Muscle layer of colon (tissue), 2 donors: ENCODE measurements around the gene GNB1L.

Experiments used
- H3K27ac ChIP-seq: one replicate; pipeline ENCODE4 v1.7.0; 2013; ENCODE audit warnings: low read depth, mild to moderate bottlenecking, low read length, moderate library complexity
- H3K27me3 ChIP-seq, 2 donors: one replicate each; pipeline ENCODE4 v1.7.0; 2013; ENCODE audit warnings: low read length in 2 of 2, mild to moderate bottlenecking in 2 of 2; ENCODE audit not compliant: insufficient read depth in 2 of 2, control insufficient read depth in 1 of 2
- H3K36me3 ChIP-seq: one replicate; pipeline ENCODE4 v1.7.0; 2013; ENCODE audit warnings: mild to moderate bottlenecking, low read length; ENCODE audit not compliant: insufficient read depth
- H3K4me1 ChIP-seq: one replicate; pipeline ENCODE4 v1.7.0; 2013; ENCODE audit warnings: mild to moderate bottlenecking, low read length; ENCODE audit not compliant: insufficient read depth
- H3K4me3 ChIP-seq, 2 donors: one replicate each; pipeline ENCODE4 v1.7.0; 2013; ENCODE audit warnings: low read length in 2 of 2, low read depth in 1 of 2, mild to moderate bottlenecking in 1 of 2, moderate library complexity in 1 of 2
- H3K9ac ChIP-seq: one replicate; pipeline ENCODE4 v1.7.0; 2013; ENCODE audit warnings: low read length
- H3K9me3 ChIP-seq: one replicate; pipeline ENCODE4 v1.7.0; 2013; ENCODE audit warnings: mild to moderate bottlenecking, low read length
- donor health status: abdominal sarcoma.
- donor health status: Adenocarcinoma of cecum.

Gene GNB1L

DNA sequence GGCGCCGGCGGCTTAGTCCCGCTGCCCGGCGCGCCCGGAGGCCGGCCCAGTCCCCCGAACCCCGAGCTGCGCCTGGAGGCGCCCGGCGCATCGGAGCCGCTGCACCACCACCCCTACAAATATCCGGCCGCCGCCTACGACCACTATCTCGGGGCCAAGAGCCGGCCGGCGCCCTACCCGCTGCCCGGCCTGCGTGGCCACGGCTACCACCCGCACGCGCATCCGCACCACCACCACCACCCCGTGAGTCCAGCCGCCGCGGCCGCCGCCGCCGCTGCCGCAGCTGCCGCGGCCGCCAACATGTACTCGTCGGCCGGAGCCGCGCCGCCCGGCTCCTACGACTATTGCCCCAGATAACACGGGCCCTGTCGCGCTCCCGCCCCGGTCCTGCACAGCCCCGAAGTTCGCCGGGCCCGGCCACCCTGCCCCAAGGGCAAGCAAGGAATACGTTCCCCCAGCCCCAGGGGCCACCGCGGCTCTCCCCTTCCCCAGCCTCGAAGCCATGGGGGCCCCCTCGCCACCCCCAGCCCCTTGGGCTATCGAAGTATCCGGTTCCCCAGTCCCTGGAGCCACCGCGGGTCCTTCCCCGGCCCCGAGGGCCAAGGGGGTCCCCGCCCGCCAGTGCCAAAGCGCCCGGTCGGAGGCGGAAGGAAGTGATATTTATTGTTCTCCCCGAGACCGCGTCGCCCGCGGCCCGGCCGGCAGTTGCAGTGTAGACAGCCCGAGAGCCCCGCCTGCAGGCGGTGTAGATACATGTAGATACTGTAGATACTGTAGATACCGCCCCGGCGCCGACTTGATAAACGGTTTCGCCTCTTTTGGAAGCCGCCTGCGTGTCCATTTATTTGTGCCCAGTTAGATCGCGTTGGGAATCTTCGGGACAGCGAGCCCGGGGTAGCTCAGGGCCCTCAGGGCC is 87.9 kb downstream of the GNB1L start:
- H3K27ac ChIP-seq = no peak overlapping the region
- no peaks in the 10 kb centered on the region for H3K36me3 ChIP-seq
- H3K4me3 ChIP-seq = no peak overlapping the region
- no peaks in the 10 kb centered on the region for H3K4me1 ChIP-seq
- H3K9me3 ChIP-seq = no peaks in the 10 kb centered on the region
- no peak overlapping the region for H3K9ac ChIP-seq
- peaks cover 30 to 92% of the 10 kb centered on the region in 2 donors for H3K27me3 ChIP-seq

DNA sequence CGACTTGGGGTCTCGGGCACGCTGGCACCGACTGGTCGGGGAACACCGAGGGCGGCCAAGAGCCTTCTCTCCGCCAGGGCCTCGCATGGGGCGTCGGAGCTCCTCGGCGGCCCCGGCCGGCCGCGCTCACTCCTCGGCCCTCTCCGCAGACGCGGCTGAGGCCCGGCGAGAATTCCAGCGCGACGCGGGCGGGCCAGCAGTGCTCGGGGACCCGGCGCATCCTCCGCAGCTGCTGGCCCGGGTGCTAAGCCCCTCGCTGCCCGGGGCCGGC is 88.5 kb downstream of the GNB1L start:
- H3K4me1 ChIP-seq = no peaks in the 10 kb centered on the region
- H3K27ac ChIP-seq = no peak overlapping the region

DNA sequence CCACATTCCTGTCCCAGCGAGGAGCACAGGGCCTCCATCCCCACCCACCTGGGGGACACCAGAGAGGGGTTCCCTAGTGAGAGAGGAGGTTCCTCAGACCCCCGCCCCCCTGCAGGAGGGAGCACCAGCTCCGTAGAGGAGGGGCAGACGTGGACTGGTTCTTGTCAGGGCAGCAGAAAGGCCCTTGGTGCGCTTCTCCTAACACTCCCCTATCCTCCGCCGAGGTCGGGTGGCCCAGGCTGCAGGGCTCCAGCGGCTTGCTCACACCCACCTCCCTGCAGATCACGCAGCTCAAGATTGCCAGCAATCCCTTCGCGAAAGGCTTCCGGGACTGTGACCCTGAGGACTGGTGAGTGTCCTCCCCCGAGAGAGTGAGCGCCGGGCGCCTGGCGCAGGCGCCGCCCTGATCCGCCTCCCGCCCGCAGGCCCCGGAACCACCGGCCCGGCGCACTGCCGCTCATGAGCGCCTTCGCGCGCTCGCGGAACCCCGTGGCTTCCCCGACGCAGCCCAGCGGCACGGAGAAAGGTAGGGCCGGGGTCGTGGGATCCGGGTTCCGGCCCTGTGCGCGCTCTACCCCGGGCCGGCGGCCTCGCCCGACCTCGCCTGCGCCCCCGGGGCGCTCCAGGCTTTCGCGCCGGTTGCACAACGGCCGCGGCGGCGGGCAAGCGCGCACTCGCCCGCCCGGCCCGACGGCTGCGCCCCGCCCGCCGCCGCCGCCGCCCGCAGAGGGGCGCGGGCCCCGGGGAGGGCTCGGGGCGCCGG is 89.0 kb downstream of the GNB1L start:
- peaks cover 30 to 88% of the 10 kb centered on the region in 2 donors for H3K27me3 ChIP-seq
- H3K4me1 ChIP-seq = no peaks in the 10 kb centered on the region
- no peak overlapping the region for H3K9ac ChIP-seq
- no peaks in the 10 kb centered on the region for H3K36me3 ChIP-seq
- no peaks in the 10 kb centered on the region for H3K9me3 ChIP-seq
- H3K27ac ChIP-seq = no peak overlapping the region
- H3K4me3 ChIP-seq = no peak overlapping the region

More for the DNA sequence above, 88.5 kb downstream of the GNB1L start:
- no peaks in the 10 kb centered on the region for H3K36me3 ChIP-seq
- peaks cover 30 to 91% of the 10 kb centered on the region in 2 donors for H3K27me3 ChIP-seq
- H3K9me3 ChIP-seq = no peaks in the 10 kb centered on the region
- no peak overlapping the region for H3K4me3 ChIP-seq
- H3K9ac ChIP-seq = no peak overlapping the region

DNA sequence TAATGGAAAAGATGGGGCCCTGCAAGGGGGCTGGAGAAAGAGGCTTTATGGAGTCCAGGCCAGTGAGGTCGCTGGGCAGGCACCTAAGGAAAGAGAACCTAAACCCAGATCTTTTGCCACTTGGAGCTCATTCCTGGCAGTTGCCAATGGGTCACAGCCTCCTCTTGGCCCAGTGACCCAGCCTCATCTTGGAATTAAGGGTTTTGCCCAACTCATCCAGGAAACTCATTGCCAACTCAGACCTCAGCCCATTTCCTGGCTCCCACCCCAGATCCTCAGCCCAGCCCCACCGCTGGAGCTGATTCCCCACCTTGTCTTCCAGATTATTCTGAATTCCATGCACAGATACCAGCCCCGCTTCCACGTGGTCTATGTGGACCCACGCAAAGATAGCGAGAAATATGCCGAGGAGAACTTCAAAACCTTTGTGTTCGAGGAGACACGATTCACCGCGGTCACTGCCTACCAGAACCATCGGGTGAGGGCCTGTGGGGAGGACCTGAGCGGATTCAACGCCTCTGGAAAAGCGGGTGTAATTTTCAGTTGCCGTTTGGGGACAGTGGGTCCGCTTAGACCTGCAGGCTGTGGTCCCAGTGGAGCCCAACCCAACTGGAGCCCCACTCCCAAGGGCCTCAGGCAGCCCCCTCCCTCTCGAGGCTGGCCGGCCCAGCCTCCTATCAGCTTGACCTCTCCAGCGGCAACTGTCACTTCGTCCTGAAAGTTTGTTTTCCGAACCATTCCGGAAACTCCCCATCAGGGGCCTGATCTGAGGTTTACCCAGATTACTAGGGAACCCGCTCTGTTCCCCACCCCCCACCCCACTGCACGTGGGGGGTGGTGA is 89.8 kb downstream of the GNB1L start:
- no peak overlapping the region for H3K4me3 ChIP-seq

DNA sequence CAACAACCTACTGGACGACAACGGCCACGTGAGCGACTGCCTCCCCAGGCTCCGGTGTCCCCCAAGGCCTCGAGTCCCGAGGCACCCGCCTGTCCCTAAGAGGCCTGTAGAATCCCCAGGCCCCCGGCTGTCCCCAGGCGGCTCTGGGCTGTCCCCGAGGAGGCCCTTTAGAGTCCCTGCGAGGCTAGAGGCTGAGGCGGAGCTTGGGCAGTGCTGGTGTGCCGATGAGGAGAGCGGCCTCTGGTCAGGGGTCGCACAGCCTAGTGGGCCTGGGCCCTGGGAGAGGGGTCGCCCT is 90.4 kb downstream of the GNB1L start:
- H3K9ac ChIP-seq = no peak overlapping the region
- H3K27ac ChIP-seq = no peak overlapping the region
- peaks cover 34 to 84% of the 10 kb centered on the region in 2 donors for H3K27me3 ChIP-seq
- H3K4me3 ChIP-seq = no peak overlapping the region
- no peaks in the 10 kb centered on the region for H3K4me1 ChIP-seq
- no peaks in the 10 kb centered on the region for H3K9me3 ChIP-seq
- H3K36me3 ChIP-seq = no peaks in the 10 kb centered on the region

More for the DNA sequence above, 89.8 kb downstream of the GNB1L start:
- Histone ChIP-seq H3K27me3 (peaks cover 30 to 84% of the 10 kb centered on the region in 2 donors), H3K9ac (no peak overlapping the region), H3K4me1 (no peaks in the 10 kb centered on the region), H3K27ac (no peak overlapping the region), H3K9me3 (no peaks in the 10 kb centered on the region), H3K36me3 (no peaks in the 10 kb centered on the region)

DNA sequence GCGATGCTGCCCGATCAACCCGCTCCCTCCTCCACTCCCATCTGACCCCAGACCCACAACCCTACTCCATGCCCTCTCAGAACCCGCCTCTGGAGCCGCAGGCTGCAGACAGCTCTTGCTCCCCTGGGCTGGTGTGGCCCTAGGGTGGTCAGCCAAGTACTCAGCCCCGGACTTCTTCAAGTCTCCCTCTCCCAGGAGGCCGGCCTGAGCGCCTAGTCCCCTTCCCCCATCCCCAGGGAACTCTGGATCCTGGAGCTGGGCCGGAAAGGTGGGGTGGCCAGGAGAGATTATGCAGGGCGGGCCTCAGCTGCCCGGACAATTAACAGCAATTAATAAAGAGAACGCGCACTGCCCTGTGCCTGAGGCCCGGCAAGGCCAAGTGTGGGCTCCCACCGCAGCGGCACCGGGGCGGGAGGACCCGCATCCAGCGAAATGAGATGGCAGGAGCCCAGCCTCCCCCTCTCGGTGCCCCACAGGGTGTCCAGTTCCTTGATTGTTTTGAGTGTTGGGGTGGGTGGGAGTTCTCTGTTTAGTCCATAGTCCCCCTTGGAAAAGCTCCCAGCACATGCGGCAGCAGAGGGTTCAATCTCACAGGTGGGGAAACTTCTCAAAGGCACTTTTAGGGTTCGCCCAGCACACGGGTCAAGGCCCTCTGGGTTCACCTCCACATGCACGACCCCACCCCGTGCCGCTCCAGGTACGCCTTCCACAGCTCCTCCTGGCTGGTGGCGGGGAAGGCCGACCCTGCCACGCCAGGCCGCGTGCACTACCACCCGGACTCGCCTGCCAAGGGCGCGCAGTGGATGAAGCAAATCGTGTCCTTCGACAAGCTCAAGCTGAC is 91.0 kb downstream of the GNB1L start:
- Histone ChIP-seq H3K4me1 (no peaks in the 10 kb centered on the region), H3K4me3 (no peak overlapping the region), H3K27me3 (peaks cover 34 to 84% of the 10 kb centered on the region in 2 donors), H3K9ac (no peak overlapping the region), H3K36me3 (no peaks in the 10 kb centered on the region), H3K27ac (no peak overlapping the region), H3K9me3 (no peaks in the 10 kb centered on the region)

DNA sequence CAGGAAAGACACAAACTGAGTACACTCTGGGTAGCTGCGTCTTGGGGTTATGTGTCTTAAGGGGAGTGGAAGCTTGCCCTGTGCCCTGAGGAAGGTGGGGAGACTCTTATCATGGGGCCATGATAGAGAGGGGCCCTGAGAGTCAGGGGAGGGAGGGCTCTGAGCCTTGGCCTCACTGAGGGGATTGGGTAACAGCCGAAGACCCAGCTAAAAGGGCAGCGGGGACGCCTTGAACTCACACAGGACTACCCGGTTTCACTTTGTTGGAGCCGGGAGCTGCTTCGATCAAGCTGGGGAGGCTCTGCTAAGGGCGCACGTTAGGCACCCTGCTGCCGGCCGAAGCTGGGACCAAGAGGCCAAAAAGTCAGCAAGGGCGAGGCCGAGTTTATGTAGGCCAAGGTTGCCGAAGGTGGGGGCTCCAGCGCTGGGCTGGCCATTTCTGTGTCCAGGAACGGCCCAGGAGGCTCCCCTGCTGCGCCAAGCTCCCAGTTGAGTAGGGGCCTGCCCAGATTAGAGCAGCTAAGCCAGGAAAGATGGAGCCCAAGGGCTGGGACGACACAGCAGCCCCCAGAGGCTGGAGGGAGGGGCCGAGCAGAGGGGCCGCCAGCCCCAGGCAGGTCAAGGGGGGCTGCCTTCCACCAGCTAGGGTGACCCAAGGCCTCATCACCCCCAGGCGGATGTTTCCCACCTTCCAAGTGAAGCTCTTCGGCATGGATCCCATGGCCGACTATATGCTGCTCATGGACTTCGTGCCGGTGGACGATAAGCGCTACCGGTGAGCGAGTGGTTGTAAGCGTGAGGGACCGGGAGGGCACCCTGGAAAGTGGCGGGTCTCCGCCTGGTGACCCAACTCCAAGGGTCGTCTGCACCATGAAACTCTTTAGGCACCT is 91.9 kb downstream of the GNB1L start:
- H3K27me3 ChIP-seq = peaks cover 26 to 83% of the 10 kb centered on the region in 2 donors

DNA sequence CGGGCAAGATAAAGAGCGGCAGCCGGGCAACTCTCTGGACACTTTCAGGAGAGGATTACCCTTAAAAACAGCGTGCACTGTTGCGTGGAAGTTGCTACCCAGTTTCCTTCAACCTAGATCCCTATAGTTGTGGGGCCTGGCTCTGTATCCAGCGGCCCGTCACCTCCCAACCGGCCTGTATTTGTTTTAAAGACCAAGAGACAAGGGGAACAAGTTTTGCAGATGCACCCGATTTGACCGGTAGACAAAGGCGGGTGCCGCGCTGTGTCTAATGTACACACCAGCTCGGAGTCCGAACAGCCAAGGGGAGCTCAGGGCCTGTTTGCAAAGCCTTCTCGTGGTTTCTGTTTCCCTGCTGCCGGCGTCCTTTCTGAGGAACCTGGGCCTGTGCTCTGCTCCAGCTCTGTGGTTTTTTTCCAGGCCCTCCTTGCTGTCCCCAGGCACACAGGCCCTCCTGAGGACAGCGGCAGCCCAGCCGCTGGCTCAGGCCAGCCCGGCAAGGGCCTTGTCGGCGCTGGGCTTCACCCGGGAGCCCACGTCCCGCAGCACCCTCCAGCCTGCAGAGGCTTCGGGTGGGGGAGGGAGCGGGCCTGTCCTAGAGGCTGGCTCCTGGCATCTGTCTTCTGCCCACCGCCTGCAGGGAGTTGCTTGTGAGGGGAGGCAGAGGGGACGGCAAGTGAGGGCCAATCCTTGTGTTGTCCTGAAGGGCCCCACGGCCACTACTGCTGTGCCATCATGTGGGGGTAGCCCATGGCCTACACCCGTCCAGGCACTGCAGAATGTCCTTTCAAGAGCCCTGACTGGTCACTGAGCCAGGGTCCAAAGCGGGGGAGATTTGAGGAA is 92.7 kb downstream of the GNB1L start:
- H3K4me1 ChIP-seq = no peaks in the 10 kb centered on the region
- H3K9me3 ChIP-seq = no peaks in the 10 kb centered on the region
- no peaks in the 10 kb centered on the region for H3K36me3 ChIP-seq
- H3K27ac ChIP-seq = no peak overlapping the region
- H3K9ac ChIP-seq = no peak overlapping the region
- H3K4me3 ChIP-seq = no peak overlapping the region
- peaks cover 23 to 83% of the 10 kb centered on the region in 2 donors for H3K27me3 ChIP-seq

More for the DNA sequence above, 91.9 kb downstream of the GNB1L start:
- no peaks in the 10 kb centered on the region for H3K9me3 ChIP-seq
- no peak overlapping the region for H3K27ac ChIP-seq
- no peak overlapping the region for H3K9ac ChIP-seq
- H3K36me3 ChIP-seq = no peaks in the 10 kb centered on the region
- H3K4me3 ChIP-seq = no peak overlapping the region
- H3K4me1 ChIP-seq = no peaks in the 10 kb centered on the region

DNA sequence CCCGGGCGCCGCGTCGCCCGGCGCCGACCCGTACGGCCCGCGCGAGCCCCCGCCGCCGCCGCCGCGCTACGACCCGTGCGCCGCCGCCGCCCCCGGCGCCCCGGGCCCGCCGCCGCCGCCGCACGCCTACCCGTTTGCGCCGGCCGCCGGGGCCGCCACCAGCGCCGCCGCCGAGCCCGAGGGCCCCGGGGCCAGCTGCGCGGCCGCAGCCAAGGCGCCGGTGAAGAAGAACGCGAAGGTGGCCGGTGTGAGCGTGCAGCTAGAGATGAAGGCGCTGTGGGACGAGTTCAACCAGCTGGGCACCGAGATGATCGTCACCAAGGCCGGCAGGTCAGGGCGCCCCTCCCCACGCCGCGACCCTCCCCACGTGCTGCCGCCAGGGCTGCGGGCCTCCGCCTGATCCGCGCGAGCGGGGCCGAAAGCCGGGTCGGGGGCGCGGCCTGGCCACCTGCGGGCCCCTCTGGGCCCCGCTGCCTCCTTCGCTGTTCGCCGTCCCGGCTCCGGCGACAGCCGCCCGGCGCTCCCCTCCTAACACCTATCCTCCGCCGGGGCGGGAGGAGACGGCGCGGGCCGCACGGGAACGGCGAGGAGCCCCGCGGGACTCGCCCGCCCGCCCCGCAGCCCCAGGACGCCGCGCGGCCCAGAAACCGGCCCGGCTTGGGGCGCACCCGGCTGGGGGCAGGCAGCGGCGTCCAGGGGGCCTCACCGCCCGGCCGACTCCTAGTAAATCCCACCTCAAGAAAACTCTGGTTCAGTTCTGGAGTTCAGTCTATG is 93.5 kb downstream of the GNB1L start:
- Histone ChIP-seq H3K27me3 (peaks cover 25 to 83% of the 10 kb centered on the region in 2 donors), H3K27ac (no peak overlapping the region), H3K4me1 (no peaks in the 10 kb centered on the region), H3K4me3 (no peak overlapping the region), H3K9ac (no peak overlapping the region), H3K9me3 (no peaks in the 10 kb centered on the region), H3K36me3 (no peaks in the 10 kb centered on the region)
